ENCODE data around the gene MARCKSL1.
"Not testable (repeated sequence)": the region's sequence is repeated elsewhere in the genome, so short reads cannot be mapped to it uniquely, and the experiment has no call there.

Gene MARCKSL1

GRCh38 chr1:32361308-32361673, 25.3 kb upstream of the MARCKSL1 start:
- no peak overlapping the region for H3K4me3 ChIP-seq (ENCODE audit: low read depth, low read length)
- no peak for TF ChIP-seq CTCF (IDR thresholded peaks at IDR 0.05; ENCODE audit: low read depth, low read length, missing control alignments)
- DNase-seq (ENCODE audit: low read depth), result no peak

- no peak for DNase-seq (ENCODE audit: low read depth)
- no peak overlapping the region for H3K4me3 ChIP-seq (ENCODE audit: low read depth, low read length)
- TF ChIP-seq CTCF (IDR thresholded peaks at IDR 0.05; ENCODE audit: low read depth, low read length, missing control alignments), result no peak
Observed at GRCh38 chr1:32358435-32358834, 22.4 kb upstream of the MARCKSL1 start.

DNA sequence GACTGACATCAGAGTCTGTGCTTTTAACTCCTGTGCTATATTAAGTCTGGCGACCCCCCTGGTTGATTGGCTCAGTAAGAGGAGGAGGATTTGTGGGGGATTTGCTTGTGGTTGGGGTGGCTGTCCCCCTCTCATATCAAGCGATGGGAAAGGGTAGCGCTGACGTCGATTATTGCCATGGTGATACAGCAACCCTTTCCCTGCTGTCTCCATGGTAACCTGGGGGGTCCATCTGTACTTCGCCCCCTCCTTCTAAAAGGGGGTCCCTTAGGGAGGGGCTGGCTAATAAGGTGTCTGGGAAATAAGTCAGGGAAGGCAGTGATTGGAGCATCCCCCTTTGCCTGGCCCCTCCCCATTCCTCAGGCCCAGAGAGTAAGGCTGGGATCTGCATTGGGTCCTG, 21.6 kb upstream of the MARCKSL1 start:
- DNase-seq (ENCODE audit: low read depth), result no peak
- no peak for TF ChIP-seq CTCF (IDR thresholded peaks at IDR 0.05; ENCODE audit: low read depth, low read length, missing control alignments)
- no peak overlapping the region for H3K4me3 ChIP-seq (ENCODE audit: low read depth, low read length)

- no peak for DNase-seq (ENCODE audit: low read depth)
- H3K4me3 ChIP-seq (ENCODE audit: low read depth, low read length), result no peak overlapping the region
- no peak for TF ChIP-seq CTCF (IDR thresholded peaks at IDR 0.05; ENCODE audit: low read depth, low read length, missing control alignments)
Observed at GRCh38 chr1:32356478-32356877, 20.4 kb upstream of the MARCKSL1 start.

GRCh38 chr1:32355778-32356177, 19.7 kb upstream of the MARCKSL1 start:
- not testable (repeated sequence) for DNase-seq (ENCODE audit: low read depth)

GRCh38 chr1:32353886-32354570, 18.0 kb upstream of the MARCKSL1 start:
- no peak for DNase-seq (ENCODE audit: low read depth)
- no peak overlapping the region for H3K4me3 ChIP-seq (ENCODE audit: low read depth, low read length)
- no peak for TF ChIP-seq CTCF (IDR thresholded peaks at IDR 0.05; ENCODE audit: low read depth, low read length, missing control alignments)

More at GRCh38 chr1:32355778-32356177, 19.7 kb upstream of the MARCKSL1 start:
- H3K4me3 ChIP-seq (ENCODE audit: low read depth, low read length), result not testable (repeated sequence)

DNA sequence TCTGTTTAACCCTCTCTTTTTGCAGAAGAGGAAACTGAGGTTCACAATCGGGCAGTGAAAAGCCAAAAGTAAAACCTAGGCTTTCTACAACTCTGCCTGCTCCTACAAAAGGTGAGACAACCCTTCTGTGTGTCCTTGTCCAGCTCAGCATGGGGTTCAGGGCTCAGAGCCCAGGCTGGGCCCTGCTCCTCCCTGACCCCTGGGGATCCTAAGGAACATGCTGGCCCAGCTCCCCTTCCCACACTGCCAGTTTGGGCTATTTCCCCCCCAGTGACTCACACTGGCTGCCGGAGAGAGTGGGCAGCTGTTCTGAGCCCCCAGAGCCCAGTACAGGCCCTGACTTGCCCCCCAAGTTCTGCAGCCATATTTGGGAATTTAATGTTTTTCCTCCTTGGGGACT, 17.4 kb upstream of the MARCKSL1 start:
- no peak for TF ChIP-seq CTCF (IDR thresholded peaks at IDR 0.05; ENCODE audit: low read depth, low read length, missing control alignments)
- H3K4me3 ChIP-seq (ENCODE audit: low read depth, low read length), result no peak overlapping the region
- no peak for DNase-seq (ENCODE audit: low read depth)
